GM18505 (cell line): ENCODE results near the gene MGMT.

Experiments
- ATAC-seq: cut with Tn5 transposase; IDR thresholded peaks from one replicate; pipeline ENCODE4 v1.9.1; 2021; ENCODE audit not compliant: unreplicated experiment
- POLR2A ChIP-seq: IDR thresholded peaks from 4 replicates; pipeline ENCODE4 v1.6.1; 2011; ENCODE audit warnings: borderline replicate concordance; ENCODE audit not compliant: insufficient read depth, insufficient read length; ENCODE audit errors: extremely low read depth

MGMT gene

DNA sequence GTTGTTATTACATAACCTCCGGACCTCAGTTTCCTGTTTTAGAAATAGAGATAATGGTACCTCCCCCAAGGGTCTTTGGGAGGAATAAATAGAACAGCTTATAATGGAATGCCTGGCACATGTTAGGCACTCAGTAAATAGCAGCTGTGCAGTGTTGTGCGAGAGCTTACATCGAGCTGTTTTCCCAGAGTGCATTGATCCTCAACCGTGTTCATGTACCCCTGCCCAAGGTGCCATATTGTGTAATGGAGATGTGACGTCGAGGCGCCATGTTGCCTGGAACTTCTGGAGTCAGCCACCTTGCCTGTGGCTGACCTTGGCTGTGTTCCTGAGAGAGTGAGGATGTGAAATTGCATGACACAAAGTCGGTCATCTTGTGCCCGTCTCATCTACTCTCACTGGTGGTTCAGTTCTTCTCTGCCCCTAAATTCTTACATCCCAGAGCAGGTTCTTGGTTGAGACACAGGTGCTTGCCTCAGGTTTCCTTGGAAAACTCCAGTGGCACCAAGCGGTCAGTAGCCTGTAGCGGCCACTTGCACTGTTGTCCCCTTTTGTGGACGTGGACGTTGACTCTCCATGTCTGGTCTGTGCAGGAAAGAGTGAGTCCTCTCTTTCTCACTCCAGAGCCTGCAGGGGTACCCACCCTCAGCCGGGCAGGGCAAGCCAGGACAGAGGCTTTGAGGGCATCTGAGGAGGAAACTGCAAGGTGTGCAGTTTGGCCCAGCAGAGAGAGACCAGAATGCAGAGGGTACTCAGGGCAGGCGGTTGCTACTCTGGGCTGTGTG lies 230.6 kb downstream of the MGMT start:
- TF ChIP-seq POLR2A, result no peak
- ATAC-seq, result no peak

- TF ChIP-seq POLR2A, result no peak
- ATAC-seq, result no peak
Measured at GRCh38 chr10:129699722-129700340, 232.8 kb downstream of the MGMT start.

- no peak for TF ChIP-seq POLR2A
- no peak for ATAC-seq
Measured at GRCh38 chr10:129702605-129703004, 235.6 kb downstream of the MGMT start.

- ATAC-seq, result no peak
- TF ChIP-seq POLR2A, result no peak
Measured at GRCh38 chr10:129703287-129704137, 236.5 kb downstream of the MGMT start.

GRCh38 chr10:129704225-129704624 lies 237.2 kb downstream of the MGMT start:
- ATAC-seq, result no peak
- TF ChIP-seq POLR2A, result no peak

DNA sequence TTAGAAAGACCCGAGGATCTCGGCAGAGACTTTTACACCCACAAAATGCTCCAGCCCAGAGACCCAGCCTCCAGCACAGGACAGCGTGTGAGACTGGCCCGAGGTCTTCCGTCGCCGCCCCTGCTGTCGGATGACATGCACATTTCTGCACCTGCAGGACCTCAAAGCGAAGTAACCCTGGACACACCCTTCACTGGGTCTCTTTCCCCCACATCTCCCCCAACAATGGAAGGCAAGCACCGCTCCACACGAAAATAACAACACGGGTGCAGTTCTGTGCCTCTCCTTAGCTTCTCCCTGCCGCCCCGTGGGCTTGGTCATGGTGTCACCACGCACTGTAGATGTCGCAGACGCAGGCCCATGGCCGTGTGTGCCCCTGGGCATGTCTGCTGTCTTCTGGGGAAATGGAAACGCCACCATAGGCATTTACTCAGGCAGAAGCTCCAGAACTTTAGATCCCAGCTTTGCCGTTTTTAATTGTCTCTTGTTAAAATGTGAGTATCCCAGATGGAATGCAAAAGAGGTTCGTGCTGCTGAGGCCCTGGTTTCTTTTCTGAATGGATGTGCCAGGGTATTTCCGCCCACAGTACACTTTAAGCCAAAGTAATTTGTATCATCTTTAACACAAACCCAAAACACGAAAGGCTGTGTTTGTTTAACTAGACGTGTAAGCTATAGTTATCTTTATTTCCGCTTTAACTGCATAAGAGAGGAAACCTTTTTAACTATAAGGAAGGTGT lies 237.9 kb downstream of the MGMT start:
- TF ChIP-seq POLR2A, result no peak
- ATAC-seq, result no peak

- no peak for TF ChIP-seq POLR2A
- ATAC-seq, result no peak
Measured at GRCh38 chr10:129705676-129706075, 238.6 kb downstream of the MGMT start.

GRCh38 chr10:129706081-129706480 lies 239.0 kb downstream of the MGMT start:
- no peak for ATAC-seq

DNA sequence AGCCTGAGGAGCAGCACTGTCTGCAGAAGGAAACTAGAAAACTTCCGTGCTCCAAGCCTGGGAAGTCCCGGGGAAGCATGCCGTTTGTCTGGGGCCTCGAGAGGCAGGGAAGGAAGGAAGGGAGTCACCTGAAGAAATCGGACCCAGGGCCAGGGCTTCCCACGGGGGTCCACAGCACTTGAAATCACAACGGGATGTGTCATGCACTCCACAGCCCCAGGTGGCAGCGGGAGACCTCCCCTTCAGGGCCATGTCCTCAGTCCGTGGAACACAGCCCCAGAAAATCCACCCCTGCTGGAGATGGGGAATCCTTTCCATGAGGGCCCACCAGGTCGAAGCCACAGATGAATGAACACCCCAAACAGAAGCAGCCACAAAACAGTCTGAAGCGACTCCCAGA lies 239.5 kb downstream of the MGMT start:
- no peak for ATAC-seq
- TF ChIP-seq POLR2A, result no peak

More at GRCh38 chr10:129706081-129706480, 239.0 kb downstream of the MGMT start:
- no peak for TF ChIP-seq POLR2A

DNA sequence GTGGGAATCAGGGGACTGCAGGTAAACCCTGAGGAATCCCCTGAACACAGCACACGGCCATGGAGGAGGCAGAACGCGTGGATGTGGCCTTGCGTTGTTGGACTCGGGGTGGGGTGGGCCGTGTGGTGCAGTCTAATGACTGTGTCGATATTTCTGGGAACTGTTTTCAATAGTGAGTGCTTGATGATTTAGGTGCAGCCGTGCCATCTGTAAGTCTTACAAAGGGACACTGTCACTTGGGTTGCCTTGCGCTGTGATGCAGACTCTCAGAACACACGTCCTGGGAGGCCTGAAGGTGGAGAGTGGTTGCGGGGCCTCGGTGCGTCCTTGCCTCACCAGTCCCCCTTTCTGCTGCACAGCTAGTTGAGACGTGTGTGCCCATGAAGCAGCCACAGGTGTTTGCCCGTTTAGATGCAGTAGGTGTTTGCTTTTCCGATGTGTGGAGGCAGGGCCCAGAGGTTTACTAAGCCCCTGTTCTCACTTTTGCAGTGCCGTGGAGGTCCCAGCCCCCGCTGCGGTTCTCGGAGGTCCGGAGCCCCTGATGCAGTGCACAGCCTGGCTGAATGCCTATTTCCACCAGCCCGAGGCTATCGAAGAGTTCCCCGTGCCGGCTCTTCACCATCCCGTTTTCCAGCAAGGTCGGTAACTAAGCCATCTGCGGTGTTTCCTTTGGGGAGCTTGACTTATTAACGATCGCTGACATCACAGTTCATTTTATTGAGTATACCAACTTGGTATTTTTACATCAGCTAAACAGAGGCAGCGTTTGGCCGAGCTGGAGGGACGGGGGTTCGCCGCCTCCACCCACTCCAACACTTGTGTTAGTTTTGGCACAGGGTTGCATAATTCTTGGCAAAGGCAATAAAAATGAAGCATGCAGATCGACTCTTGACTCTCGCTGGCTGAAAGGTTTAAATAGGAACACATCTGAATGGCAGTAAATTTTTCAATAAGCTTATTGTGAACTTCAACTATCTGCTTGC lies 240.7 kb downstream of the MGMT start:
- TF ChIP-seq POLR2A, result no peak
- ATAC-seq, result no peak

- no peak for ATAC-seq
- TF ChIP-seq POLR2A, result no peak
Measured at GRCh38 chr10:129709101-129709500, 242.1 kb downstream of the MGMT start.
